Activated T-helper 17 cell treated with anti-CD3 and anti-CD28 coated beads, Interleukin-2, amount 50 U/mL, for 72 hours (primary cell): ENCODE results near the gene CORO2A. TPM values are rescaled to one million over a fixed set of nuclear protein-coding genes. Genes with fewer than 3 reads are reported as not detected.

Experiments used
- ATAC-seq: fragments of 150-1000 bp; cut with Tn5 transposase; replicated peaks from 2 replicates; pipeline ENCODE4 v1.10.0; 2021; ENCODE audit warnings: mild to moderate bottlenecking, moderate library complexity
- H3K27ac Mint-ChIP-seq: one replicate; pipeline ENCODE4 v1.8.0; 2022; ENCODE audit warnings: mixed read lengths
- H3K27me3 Mint-ChIP-seq: one replicate; pipeline ENCODE4 v1.8.0; 2022; ENCODE audit warnings: mixed read lengths
- H3K36me3 Mint-ChIP-seq: one replicate; pipeline ENCODE4 v1.8.0; 2022; ENCODE audit warnings: low read depth, mild to moderate bottlenecking, mixed read lengths
- H3K4me1 Mint-ChIP-seq: one replicate; pipeline ENCODE4 v1.8.0; 2022; ENCODE audit warnings: mixed read lengths
- H3K4me3 Mint-ChIP-seq: one replicate; pipeline ENCODE4 v1.8.0; 2022; ENCODE audit warnings: mild to moderate bottlenecking, mixed read lengths
- H3K9me3 Mint-ChIP-seq: one replicate; pipeline ENCODE4 v1.8.0; 2022; ENCODE audit warnings: mixed read lengths
- total RNA-seq, 2 donors: library from RNA; stranded (reverse); gene quantifications; one replicate each; pipeline ENCODE4 v1.2.3, GENCODE V29; 2022

The CORO2A gene
- total RNA-seq, 2 donors from 2014 or later: 9.9 to 18.2 TPM

GRCh38 chr9:98228392-98229089, 36.1 kb upstream of the CORO2A start:
- no peaks in the 10 kb centered on the region for H3K27me3 Mint-ChIP-seq
- no peak for ATAC-seq
- H3K36me3 Mint-ChIP-seq: peaks cover 53% of the 10 kb centered on the region
- peaks cover under 1% of the 10 kb centered on the region for H3K4me1 Mint-ChIP-seq
- H3K4me3 Mint-ChIP-seq: no peak overlapping the region
- no peaks in the 10 kb centered on the region for H3K9me3 Mint-ChIP-seq
- H3K27ac Mint-ChIP-seq: no peak overlapping the region

GRCh38 chr9:98227883-98228282, 35.4 kb upstream of the CORO2A start:
- Mint-ChIP-seq H3K27ac (no peak overlapping the region), H3K27me3 (no peaks in the 10 kb centered on the region), H3K4me3 (no peak overlapping the region), H3K9me3 (no peaks in the 10 kb centered on the region), H3K4me1 (no peaks in the 10 kb centered on the region), H3K36me3 (peaks cover 53% of the 10 kb centered on the region)
- no peak for ATAC-seq

GRCh38 chr9:98226957-98227356, 34.5 kb upstream of the CORO2A start:
- peaks cover 55% of the 10 kb centered on the region for H3K36me3 Mint-ChIP-seq
- no peak for ATAC-seq
- no peak overlapping the region for H3K4me3 Mint-ChIP-seq
- no peaks in the 10 kb centered on the region for H3K4me1 Mint-ChIP-seq
- H3K27ac Mint-ChIP-seq: no peak overlapping the region
- H3K27me3 Mint-ChIP-seq: no peaks in the 10 kb centered on the region
- H3K9me3 Mint-ChIP-seq: no peaks in the 10 kb centered on the region

- Mint-ChIP-seq H3K36me3 (peaks cover 55% of the 10 kb centered on the region), H3K4me3 (no peak overlapping the region), H3K27me3 (no peaks in the 10 kb centered on the region), H3K4me1 (no peaks in the 10 kb centered on the region), H3K9me3 (no peaks in the 10 kb centered on the region), H3K27ac (no peak overlapping the region)
- ATAC-seq: no peak
Measured at GRCh38 chr9:98226516-98226915, 34.1 kb upstream of the CORO2A start.

- peaks cover 43% of the 10 kb centered on the region for H3K36me3 Mint-ChIP-seq
- no peak for ATAC-seq
Measured at GRCh38 chr9:98225015-98225442, 32.6 kb upstream of the CORO2A start.

GRCh38 chr9:98222885-98223691, 30.7 kb upstream of the CORO2A start:
- Mint-ChIP-seq H3K27ac (peak overlapping the region; percentile 45), H3K9me3 (no peaks in the 10 kb centered on the region), H3K4me3 (no peak overlapping the region), H3K27me3 (no peaks in the 10 kb centered on the region), H3K4me1 (no peaks in the 10 kb centered on the region), H3K36me3 (peaks cover 38% of the 10 kb centered on the region)
- no peak for ATAC-seq

More at GRCh38 chr9:98225015-98225442, 32.6 kb upstream of the CORO2A start:
- Mint-ChIP-seq H3K27ac (no peak overlapping the region), H3K27me3 (no peaks in the 10 kb centered on the region), H3K4me1 (no peaks in the 10 kb centered on the region), H3K4me3 (no peak overlapping the region), H3K9me3 (no peaks in the 10 kb centered on the region)

- Mint-ChIP-seq H3K4me1 (no peaks in the 10 kb centered on the region), H3K9me3 (no peaks in the 10 kb centered on the region), H3K36me3 (peaks cover 17% of the 10 kb centered on the region), H3K27me3 (no peaks in the 10 kb centered on the region), H3K27ac (no peak overlapping the region), H3K4me3 (no peak overlapping the region)
- ATAC-seq: no peak
Measured at GRCh38 chr9:98220911-98221310, 28.5 kb upstream of the CORO2A start.

- Mint-ChIP-seq H3K9me3 (no peaks in the 10 kb centered on the region), H3K4me1 (no peaks in the 10 kb centered on the region), H3K27me3 (no peaks in the 10 kb centered on the region), H3K4me3 (no peak overlapping the region), H3K27ac (no peak overlapping the region), H3K36me3 (peaks cover 20% of the 10 kb centered on the region)
- ATAC-seq: no peak
Measured at GRCh38 chr9:98219794-98220370, 27.4 kb upstream of the CORO2A start.

GRCh38 chr9:98219364-98219716, 26.9 kb upstream of the CORO2A start:
- Mint-ChIP-seq H3K27ac (no peak overlapping the region), H3K4me1 (no peaks in the 10 kb centered on the region), H3K4me3 (no peak overlapping the region), H3K27me3 (no peaks in the 10 kb centered on the region), H3K9me3 (no peaks in the 10 kb centered on the region), H3K36me3 (peaks cover 22% of the 10 kb centered on the region)
- no peak for ATAC-seq

- Mint-ChIP-seq H3K36me3 (peaks cover 22% of the 10 kb centered on the region), H3K27me3 (no peaks in the 10 kb centered on the region), H3K4me3 (no peak overlapping the region), H3K27ac (no peak overlapping the region), H3K4me1 (no peaks in the 10 kb centered on the region), H3K9me3 (no peaks in the 10 kb centered on the region)
- no peak for ATAC-seq
Measured at GRCh38 chr9:98218562-98219363, 26.3 kb upstream of the CORO2A start.

- H3K9me3 Mint-ChIP-seq: no peaks in the 10 kb centered on the region
- ATAC-seq: no peak
Measured at GRCh38 chr9:98217255-98217654, 24.8 kb upstream of the CORO2A start.

GRCh38 chr9:98216391-98216790, 24.0 kb upstream of the CORO2A start:
- H3K4me3 Mint-ChIP-seq: no peak overlapping the region
- no peaks in the 10 kb centered on the region for H3K27me3 Mint-ChIP-seq
- H3K4me1 Mint-ChIP-seq: no peaks in the 10 kb centered on the region
- H3K36me3 Mint-ChIP-seq: peaks cover 17% of the 10 kb centered on the region
- no peak overlapping the region for H3K27ac Mint-ChIP-seq
- ATAC-seq: no peak
- no peaks in the 10 kb centered on the region for H3K9me3 Mint-ChIP-seq

More at GRCh38 chr9:98217255-98217654, 24.8 kb upstream of the CORO2A start:
- peaks cover 17% of the 10 kb centered on the region for H3K36me3 Mint-ChIP-seq
- H3K4me1 Mint-ChIP-seq: no peaks in the 10 kb centered on the region
- no peak overlapping the region for H3K4me3 Mint-ChIP-seq
- no peaks in the 10 kb centered on the region for H3K27me3 Mint-ChIP-seq
- no peak overlapping the region for H3K27ac Mint-ChIP-seq

- H3K27ac Mint-ChIP-seq: no peak overlapping the region
- no peak overlapping the region for H3K4me3 Mint-ChIP-seq
- H3K36me3 Mint-ChIP-seq: peaks cover 17% of the 10 kb centered on the region
- no peaks in the 10 kb centered on the region for H3K9me3 Mint-ChIP-seq
- no peaks in the 10 kb centered on the region for H3K4me1 Mint-ChIP-seq
- ATAC-seq: no peak
- no peaks in the 10 kb centered on the region for H3K27me3 Mint-ChIP-seq
Measured at GRCh38 chr9:98215821-98216220, 23.4 kb upstream of the CORO2A start.

- no peaks in the 10 kb centered on the region for H3K9me3 Mint-ChIP-seq
- no peak for ATAC-seq
- no peak overlapping the region for H3K4me3 Mint-ChIP-seq
- peaks cover 17% of the 10 kb centered on the region for H3K36me3 Mint-ChIP-seq
- H3K4me1 Mint-ChIP-seq: no peaks in the 10 kb centered on the region
- no peaks in the 10 kb centered on the region for H3K27me3 Mint-ChIP-seq
- peak overlapping the region; percentile 13 for H3K27ac Mint-ChIP-seq
Measured at GRCh38 chr9:98215271-98215670, 22.8 kb upstream of the CORO2A start.
